Measurements from ENCODE around the gene ARFGEF3.

Gene ARFGEF3

DNA sequence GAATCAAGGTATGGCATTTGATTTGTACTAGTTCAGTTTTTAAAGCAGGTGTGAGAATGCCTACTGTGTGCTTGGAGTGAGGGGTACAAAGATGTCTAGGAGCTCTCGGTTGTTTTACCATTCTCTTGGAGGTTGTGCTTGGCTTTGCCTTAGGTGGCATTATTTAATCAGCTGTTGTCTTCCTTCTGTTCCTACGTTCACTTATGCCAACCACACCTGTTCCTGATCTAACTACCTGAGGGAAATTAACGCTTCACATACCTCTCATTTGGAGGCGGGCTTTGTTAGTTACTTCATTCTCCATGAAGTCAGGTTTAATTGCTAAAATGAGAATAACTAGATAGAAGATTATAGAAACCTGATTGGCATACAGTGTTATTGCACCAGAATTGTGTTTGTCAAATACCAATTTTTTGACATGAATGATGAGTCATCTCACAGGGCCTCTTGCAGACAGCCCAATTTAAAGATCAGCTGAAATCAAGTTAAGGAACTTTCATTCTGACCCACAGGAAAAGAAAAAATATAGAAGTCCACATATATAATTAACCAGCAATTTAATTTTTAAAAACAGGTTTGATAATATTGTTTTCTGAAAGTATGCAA lies 81.4 kb downstream of the ARFGEF3 start:
- no peak overlapping the region for H3K4me3 ChIP-seq (ENCODE audit: control insufficient read depth, low read depth, low read length)
- TF ChIP-seq CTCF (IDR thresholded peaks at IDR 0.05; ENCODE audit: control insufficient read depth, insufficient read depth, low read depth, low read length, missing control alignments), result no peak
- no peak for DNase-seq (ENCODE audit: low read depth)

GRCh38 chr6:138245751-138246150 lies 84.0 kb downstream of the ARFGEF3 start:
- DNase-seq (ENCODE audit: low read depth), result no peak
- TF ChIP-seq CTCF (IDR thresholded peaks at IDR 0.05; ENCODE audit: control insufficient read depth, insufficient read depth, low read depth, low read length, missing control alignments), result no peak
- H3K4me3 ChIP-seq (ENCODE audit: control insufficient read depth, low read depth, low read length), result no peak overlapping the region

DNA sequence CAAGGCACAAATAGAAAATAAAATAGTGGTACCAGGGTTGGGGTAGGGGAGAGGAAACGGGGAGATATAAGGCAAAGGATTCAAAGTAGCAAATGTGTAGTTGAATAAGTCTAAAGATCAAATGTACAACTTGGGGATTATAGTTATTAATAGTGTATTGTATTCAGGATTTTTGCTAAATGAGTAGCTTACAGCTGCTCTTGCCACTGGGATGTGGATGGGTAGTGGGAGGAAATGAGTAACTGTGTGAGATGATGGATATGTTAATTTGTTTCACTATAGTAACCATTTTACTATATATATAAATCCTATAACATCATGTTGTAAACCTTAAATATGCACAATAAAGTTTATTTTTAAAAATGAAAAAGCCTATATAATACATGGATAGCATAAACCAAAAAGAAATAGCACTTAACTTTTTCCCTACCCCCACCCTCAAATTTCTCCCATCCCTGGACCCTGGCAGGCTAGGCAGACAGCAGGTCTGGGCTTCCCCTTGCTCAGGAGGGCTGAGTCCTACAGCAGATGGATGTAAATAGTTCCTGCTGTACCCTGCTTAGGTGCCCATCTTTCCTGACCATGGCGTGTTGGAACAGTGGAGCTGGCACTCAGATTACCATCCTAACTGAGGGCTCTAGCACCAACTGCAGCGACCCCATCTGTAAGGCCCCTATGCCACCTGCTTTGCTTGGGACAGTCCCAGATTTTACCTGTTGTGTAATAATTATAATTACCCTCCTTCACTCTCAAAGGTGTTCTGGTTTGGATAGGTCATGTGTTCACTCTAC lies 85.1 kb downstream of the ARFGEF3 start:
- no peak overlapping the region for H3K4me3 ChIP-seq (ENCODE audit: control insufficient read depth, low read depth, low read length)
- no peak for DNase-seq (ENCODE audit: low read depth)
- TF ChIP-seq CTCF (IDR thresholded peaks at IDR 0.05; ENCODE audit: control insufficient read depth, insufficient read depth, low read depth, low read length, missing control alignments), result no peak

GRCh38 chr6:138248011-138248410 lies 86.3 kb downstream of the ARFGEF3 start:
- DNase-seq (ENCODE audit: low read depth), result no peak
- TF ChIP-seq CTCF (IDR thresholded peaks at IDR 0.05; ENCODE audit: control insufficient read depth, insufficient read depth, low read depth, low read length, missing control alignments), result no peak
- no peak overlapping the region for H3K4me3 ChIP-seq (ENCODE audit: control insufficient read depth, low read depth, low read length)

DNA sequence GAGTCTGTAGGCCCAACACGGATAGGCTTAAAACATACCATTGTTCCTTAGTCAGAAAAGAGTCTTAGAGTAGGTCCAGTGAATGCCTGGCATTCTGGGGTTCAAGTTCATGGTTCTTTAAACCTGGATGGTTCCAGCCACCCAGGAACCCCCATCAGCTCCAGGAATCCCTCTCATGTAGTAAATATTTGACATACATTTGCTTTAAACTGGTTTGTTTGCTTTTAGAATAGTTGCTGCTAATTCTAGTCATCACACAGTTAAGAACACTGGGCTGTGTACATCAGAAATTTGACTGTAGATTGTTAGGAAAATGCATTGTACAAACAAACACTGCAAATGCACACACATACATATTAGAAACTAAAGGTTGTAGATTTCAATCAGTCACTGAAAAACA lies 87.1 kb downstream of the ARFGEF3 start:
- DNase-seq (ENCODE audit: low read depth), result no peak
- TF ChIP-seq CTCF (IDR thresholded peaks at IDR 0.05; ENCODE audit: control insufficient read depth, insufficient read depth, low read depth, low read length, missing control alignments), result no peak
- no peak overlapping the region for H3K4me3 ChIP-seq (ENCODE audit: control insufficient read depth, low read depth, low read length)

DNA sequence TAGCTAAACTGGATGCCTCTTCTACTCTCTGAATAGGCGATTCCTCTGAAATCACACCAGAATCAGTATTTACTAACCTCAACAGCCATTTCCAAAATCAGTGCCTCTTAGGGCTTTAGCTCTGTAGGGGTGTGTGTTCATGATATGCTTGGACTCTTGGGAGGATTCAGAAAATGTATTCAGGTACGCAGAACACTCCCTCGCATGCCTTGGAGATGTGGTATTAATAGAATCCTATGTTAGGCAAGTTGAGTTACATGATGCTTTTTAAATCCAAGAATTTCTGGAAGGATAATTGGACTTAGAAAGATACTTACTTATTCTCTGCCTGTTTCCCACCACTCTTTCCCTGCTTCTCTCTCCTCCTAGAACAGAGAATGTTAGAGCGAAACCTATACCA lies 88.3 kb downstream of the ARFGEF3 start:
- DNase-seq (ENCODE audit: low read depth), result no peak
- no peak for TF ChIP-seq CTCF (IDR thresholded peaks at IDR 0.05; ENCODE audit: control insufficient read depth, insufficient read depth, low read depth, low read length, missing control alignments)
- H3K4me3 ChIP-seq (ENCODE audit: control insufficient read depth, low read depth, low read length), result no peak overlapping the region
